NCI-H2227 treated with DMSO at 0.1 percent for 48 hours (cell line): Measurements from ENCODE around the gene ACTR5.

Experiments
- DNase-seq: peaks from one replicate; lab custom pipeline; 2025; lab: John Stamatoyannopoulos, UW

The ACTR5 gene

DNA sequence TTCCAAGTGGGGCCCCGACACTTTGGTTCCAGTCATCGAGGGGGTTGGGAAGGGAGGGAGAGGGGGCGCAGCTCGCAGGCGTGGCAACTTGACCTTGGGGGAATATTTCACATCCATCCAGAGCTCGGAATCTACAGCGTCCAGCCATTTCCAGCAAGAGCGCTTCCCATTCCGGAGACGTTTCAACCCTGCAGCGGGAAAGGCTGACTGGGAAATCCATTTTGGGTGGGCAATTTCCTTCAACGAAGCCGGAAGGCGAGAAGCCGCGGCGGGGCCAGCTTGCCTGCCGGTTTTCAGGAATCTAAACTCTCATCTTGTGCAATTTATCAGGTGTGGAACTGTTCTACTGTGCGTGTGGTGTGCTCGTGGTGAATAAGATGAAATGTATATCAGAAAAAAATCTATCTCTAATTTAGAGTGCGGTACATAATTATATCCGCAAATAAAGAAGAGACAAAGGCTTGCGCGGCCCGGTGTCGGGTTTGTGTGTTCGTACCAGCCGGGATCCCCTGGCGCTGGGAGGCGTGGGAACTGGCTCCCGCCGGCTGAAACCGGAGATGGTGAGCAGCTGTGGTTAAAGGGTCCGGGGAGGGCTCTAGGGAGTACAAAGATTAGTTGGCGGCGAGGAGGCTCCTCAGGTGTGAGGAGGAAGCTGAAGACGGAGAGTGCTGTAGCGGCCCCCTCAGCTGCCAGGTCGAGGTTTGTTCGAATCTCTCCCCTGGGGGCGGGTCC is 19.2 kb upstream of the ACTR5 start:
- DNase-seq: no peak

DNA sequence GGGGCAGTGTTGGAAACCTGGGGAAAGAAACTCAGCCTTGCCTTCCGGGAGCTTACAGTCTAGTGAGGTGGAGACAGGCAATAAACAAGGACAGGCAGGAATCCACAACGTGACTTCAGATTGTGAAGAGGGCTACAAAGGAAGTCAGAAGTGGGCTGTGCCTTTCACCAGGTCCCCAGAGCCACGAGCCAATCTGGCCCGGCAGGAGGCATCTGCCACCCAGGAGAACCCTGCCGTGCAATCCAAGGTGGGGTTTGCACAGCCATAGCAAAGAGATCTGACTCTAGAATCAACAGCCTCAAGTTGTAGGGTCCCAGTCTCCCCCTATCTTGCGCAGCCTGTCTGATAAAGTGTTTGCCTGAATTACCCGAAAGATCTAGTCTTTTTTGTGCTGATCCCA is 18.5 kb upstream of the ACTR5 start:
- DNase-seq: no peak

DNA sequence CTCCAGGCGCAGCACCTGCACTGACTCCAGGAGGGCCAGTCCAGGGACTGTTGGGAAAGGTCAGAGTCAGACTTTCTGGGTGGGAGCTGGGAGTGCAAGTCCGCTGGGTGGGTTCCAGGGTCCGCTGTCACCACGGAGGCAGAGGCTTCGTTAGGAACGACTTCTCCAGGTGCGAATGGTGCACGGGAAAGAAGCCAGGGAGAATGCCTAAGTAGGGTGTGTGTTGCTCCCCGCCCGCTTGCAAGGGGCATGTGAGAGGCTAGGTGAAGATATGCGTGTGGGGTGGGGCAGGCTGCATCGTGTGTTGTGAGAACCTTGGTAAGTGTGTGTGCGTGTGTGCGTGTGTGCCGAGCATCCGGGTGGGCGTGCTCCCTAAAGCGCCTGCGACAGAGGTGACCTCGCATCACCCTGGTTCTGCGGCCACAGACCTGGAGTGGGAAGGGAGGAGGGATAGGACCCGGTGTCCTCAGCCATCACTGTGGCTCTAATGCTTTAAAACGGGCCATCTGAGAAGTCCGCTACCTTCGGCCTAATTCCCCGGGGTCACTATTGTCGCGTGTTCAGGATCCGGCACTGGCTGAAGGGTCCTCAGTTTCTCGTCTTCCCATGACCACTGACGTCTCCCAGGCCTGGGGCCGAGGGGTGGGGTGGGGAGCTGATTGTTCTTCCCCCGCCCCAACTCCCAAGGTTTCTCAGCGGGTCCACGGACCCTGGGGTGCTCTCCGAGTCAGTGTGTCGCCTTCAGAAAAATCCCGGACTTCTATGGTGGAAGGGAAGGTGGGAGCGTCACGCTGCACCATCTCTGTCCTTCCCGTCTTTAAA is 17.9 kb upstream of the ACTR5 start:
- DNase-seq: no peak

DNA sequence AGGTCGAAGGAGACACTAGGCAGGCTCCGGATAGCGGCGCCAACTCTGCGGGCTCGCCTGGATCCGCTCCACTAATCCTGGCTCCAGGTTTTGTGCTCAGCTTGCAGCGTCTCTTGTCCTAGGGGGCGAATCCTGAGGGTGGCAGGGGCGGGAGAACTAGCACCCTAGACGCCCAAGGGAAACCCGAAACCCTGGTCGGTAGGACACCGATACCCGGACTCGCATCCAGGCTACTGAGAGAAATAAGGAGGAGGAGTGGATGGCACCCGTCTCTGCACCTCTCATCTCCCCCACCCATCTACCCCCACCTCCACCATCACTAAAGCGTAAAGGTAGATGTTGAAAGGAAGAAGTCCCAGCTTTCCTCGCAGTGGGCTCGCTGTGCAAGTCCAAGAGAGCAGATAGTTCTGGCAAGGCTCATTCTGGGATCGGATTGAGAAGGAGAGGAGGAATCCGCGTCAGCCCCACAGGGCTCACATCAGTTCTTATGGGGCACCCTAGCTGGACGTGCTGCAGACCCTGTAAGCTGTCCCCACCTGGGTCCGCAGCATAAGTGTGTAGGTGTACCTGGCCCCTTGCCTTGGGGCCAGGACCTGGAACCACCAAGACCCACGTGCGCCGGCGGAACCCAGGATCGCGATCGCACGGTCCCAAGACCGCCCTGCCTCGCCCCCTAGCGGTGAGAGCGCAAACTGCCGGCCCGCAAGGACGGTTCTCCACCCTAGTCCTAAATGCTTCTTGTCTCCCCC is 17.1 kb upstream of the ACTR5 start:
- peak; percentile 77 for DNase-seq

DNA sequence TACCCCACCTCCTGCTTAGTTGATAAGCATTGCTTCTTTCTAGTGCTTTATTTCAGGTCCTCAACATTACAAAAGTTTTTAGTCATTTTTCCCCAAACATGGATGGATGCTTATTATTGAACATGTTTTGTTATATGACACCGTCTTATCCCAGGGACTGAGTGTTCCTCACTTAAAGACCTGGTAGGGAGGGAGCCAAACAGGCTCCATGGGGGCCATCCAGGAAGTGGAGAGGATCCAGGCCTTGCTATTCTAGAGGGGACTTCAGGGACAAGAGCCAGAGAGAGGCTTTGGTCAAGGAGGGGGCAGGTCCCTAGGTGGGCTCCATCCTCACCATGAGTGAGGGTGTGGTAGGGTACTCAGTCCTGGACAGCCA is 16.5 kb upstream of the ACTR5 start:
- DNase-seq: no peak

DNA sequence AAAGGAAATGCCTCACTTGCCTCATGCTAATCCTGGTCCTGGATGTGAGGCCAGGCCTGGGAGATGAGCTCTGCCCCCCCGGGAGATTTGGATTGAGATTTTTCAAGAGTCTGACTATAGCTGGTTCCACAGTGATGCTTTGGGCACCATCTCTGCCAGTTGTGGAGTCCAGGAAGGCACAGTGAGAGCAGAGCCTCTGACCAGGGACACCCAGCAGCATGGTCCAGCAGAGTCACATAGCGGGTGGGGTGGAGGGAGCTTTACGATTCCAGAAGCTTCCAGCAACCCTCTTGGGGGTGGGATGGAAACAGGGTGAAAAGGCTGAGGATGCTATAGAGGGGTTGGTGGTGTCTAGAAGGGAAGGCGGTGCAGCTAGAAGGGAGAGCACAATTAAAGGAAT is 15.3 kb upstream of the ACTR5 start:
- no peak for DNase-seq

DNA sequence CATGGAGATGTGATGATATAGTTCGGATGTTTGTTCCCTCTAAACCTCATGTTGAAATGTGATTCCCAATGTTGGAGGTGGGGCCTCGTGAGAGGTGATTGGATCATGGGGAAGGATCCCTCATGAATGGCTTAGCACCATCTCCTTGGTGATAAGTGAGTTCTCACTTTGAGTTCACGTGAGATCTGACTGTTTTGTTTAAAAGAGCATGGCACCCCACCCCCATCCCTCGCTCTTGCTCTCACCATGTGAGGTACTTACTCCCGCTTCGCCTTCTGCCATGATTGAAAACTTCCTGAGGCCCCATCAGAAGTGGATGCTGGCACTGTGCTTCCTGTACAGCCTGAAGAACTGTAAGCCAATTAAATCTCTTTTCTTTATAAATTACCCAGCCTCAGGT is 13.1 kb upstream of the ACTR5 start:
- DNase-seq: no peak

DNA sequence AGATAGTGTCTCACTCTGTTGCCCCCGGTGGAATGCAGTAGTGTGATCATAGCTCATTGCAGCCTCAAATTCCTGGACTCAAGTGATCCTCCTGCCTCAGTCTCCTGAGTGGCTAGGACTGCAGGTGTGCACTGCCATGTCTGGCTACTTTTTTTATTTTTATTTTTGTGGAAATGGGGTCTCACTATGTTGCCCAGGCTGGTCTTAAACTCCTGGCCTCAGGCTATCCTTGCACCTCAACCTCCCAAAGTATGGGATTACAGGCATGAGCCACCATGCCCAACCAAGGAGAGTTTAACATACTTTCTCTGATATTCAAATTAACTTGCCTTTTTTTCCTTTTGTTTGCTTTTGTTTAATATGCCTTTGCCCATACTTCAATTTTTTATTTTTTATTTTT is 10.4 kb upstream of the ACTR5 start:
- DNase-seq: no peak

DNA sequence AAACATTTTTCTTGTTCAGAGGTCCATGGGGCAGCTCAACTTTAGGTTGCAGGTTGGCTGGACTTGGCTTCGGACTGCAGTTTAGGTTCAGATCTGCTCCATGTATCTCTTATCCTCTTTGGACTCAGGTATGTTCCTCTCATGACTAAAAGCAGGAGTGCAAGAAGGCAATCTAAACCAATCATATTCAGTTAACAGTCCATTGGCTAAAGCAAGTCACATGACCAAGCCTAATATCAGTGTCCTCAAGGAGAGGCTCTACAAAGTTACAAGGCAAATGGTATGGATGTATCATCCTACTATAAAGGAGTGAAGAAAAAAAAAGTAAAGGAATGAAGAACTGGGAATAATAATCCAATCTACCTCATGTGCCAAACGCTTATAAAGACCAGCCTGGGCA is 2.5 kb upstream of the ACTR5 start:
- DNase-seq: no peak

DNA sequence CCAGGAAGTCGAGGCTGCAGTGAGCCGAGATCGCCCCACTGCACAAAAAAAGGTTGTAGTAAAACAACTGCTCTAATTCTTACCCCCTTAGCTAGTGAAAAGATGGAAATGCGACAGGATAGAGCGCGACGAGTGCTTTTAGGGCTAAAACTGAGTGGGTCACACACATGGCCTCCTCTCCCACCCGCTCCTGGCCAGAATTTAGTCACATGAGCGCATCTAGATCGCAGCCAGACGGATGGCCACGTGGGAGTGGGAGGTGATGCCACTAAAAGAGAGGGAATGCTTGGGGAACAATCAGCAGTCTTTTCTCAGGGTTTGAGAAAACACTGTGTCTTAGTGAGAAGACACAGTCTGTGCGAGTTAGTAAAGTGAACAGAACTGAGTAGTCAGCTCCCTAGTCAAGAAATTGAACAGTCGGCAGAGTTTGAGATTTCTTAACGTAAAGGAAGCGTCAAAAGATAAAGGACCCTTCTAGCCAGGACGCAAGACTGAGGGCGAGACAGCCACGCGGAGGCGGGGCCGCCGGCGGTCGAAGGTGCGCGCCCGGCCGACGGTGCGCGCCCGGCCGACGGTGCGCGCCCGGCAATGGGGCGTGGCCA is 664 bp upstream of the ACTR5 start:
- no peak for DNase-seq

DNA sequence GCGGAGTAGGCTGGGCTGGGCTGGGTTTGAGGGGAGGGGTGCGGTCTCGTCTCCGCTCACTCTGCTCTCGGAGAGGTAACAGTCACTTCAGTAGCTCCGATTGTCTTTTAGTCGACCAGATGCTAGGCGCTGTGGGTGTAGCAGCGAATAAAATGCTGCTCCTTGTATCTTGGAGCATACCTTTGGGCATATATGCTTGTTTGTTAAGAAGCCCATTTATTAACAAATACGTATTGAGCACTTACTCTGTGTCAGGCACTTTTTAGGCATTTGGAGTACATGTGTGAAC is 545 bp downstream of the ACTR5 start:
- peak; percentile 27 for DNase-seq

DNA sequence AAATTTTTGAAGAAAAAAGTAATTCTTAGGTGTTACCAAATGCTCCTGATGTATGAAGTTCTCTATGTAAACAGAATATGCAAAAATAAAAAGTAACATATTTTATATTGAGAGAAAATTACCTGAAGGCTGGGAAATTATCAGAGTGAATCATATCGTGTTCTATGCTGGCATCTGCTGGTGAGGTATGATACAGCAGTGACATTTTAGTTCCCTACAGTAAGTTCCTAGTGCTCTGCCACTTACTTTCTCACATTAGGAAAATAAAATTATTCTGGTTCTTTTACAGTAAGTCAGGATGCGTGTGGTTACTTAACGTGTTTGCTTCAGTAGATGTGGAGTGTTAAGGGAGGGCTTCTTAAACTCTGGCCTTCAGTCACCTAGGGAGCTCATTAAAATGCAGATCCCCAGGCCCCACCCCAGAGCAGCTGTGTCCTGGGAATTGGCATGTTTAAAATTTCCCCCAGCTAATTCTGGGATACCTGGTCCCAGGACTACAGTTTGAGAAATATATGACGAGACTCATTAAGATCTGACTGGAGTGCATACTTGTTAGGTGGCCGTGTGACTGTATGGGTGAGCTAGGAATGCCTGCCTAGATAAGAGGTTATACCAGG is 3.2 kb downstream of the ACTR5 start:
- DNase-seq: peak; percentile 40

DNA sequence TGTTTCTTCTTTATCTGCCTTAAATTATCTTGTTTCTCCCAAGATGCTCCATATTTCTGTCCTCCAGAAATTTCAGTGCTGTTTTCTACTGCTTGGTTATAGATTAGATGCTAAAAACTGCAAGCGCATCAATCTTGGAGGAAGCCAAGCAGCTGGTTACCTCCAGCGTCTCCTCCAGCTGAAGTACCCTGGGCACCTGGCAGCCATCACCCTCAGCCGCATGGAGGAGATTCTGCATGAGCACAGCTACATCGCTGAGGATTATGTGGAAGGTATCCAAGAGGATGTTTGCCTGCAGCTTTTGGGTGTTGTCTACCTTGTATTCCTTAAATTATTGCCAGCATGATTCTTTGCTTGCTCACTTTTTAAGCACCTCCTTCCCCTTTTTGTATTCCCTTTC is 3.8 kb downstream of the ACTR5 start:
- no peak for DNase-seq

DNA sequence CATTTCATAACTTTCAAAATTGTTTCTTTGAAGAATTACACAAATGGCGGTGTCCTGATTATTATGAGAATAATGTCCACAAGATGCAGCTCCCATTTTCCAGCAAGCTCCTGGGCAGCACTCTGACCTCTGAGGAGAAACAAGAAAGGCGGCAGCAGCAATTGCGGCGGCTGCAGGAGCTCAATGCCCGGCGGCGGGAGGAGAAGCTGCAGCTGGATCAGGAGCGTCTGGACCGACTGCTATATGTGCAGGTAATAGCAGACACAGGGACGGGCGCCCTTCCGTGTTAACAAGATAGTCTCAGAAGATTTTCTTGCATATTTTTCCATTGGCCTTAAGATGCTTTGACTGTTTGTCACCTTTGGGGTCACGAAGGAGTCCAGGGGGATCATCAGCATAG is 6.7 kb downstream of the ACTR5 start:
- no peak for DNase-seq

DNA sequence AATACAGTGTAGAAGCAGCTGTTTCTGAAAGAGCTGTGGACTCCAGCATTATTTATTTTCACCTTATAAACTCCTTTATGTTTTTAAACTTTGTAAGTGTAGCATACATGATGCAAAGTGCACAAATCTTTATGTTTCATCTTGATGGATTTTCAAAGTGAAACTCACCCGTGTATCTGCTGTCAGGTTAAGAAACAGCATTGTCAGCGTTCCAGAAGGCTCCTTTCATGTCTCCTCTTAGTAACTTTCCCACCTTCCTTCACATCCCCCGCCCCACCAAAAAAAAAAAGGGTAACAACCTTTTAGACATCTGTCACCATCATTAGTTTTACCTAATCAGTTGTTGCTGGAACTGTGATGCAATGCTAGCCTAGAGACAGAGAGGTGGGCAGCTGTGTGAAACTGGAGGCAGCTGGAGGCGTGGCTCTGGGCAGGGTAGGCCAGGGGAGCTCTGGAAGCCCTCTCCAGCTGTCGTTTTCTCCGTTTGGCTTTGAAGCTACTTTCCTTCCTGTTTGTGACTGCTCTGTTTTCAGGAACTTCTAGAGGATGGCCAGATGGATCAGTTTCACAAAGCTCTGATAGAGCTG is 7.2 kb downstream of the ACTR5 start:
- DNase-seq: no peak

DNA sequence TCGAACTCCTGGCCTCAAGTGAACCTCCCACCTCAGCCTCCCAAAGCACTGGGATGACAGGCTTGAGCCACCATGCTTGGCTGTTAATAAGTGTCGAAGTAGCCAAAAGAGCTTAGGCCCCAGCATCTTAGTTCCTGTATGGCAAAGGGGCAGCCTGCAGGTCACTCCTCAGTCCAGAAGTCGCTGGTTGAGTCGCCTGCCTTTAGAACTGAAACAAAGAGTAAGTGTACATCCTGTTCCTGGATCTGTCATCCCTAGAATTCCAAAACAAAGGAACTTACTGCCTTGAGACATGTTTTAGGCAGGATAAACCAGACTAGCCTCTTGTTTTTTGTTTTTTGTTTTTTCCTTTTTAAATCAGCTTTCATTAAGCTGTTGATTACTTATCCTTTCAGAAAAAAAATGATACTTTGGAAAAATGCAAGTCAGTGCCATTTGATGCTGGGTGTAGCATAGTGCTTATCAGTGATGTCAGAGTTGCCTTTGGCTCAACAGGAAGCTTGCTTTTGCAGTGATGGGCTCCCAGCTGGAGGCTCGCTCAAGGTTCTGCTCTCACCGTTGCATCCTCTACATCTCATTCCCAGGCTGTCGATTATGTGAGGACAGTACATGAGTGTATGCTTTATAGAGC is 9.0 kb downstream of the ACTR5 start:
- DNase-seq: no peak

DNA sequence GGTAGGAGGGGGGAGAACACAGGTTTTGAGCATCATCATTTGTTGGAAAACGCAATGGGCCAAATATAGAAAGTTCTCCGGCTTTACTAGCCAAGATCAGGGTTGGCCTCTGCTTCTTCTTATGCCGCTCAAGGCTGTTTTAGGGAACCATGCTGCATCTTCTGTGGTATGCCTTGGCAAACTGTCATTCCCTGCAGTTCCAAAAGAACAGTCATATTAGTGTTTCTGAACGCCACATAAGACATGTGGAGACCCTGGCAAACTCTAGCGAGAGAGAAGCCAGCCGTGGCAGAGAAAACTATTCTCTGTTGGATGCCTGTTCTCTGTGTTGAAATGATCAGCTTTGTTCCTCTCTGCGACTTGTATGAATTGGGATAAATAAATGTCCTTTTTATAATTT is 10.8 kb downstream of the ACTR5 start:
- DNase-seq: no peak

DNA sequence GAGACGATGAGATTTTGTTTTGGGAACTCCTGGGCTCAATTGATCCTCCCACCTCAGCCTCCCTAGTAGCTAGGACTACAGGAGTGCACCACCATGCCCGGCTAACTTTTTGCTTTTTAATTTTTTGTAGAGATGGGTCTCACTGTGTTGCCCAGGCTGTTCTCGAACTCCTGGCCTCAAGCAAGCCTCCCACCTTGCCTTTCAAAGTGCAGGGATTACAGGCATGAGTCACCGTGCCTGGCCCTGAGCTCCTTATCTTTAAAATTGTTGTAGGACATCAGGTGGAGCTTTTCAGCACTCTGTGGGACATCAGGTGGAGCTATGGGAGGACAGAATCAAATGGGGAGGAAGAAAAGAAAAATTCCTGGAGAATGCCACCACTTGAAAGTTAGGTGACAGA is 12.7 kb downstream of the ACTR5 start:
- DNase-seq: no peak

DNA sequence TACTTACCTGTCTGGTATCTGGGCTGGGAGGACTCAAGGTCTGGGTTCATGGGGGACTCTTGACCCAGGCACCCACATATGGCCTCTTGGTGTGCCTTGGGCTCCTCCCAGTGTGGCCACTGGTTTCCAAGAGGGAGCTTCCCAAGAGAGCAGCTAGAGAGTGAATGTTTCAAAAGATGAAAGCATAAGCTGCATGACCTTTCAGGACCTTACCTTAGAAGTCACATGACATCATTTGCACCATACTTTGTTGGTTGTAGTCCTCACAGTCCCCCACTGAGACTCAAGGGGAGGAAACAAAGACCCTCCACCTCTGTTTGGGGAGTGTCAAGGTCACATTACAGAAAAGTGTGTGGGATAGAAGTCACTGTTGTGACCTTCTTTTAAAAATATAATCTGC is 13.9 kb downstream of the ACTR5 start:
- no peak for DNase-seq

DNA sequence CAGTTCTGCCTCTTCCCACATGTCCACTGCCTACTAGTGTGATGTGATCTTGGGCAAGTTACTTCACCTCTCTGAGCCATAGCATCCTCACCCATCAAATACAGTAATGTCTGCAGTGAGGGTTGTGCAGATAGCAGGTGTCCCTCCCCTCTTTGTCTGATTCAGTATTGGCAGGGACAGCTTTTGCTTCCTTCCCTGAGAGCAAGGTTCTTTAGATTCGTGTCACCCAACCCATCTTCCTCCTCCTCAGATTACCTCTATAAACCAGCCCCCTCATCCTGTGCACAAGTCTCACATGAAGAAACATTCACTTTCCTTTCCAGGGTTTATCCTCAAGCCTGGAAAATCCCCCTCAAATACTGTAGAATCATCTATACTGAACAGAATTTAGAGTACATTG is 15.4 kb downstream of the ACTR5 start:
- no peak for DNase-seq

DNA sequence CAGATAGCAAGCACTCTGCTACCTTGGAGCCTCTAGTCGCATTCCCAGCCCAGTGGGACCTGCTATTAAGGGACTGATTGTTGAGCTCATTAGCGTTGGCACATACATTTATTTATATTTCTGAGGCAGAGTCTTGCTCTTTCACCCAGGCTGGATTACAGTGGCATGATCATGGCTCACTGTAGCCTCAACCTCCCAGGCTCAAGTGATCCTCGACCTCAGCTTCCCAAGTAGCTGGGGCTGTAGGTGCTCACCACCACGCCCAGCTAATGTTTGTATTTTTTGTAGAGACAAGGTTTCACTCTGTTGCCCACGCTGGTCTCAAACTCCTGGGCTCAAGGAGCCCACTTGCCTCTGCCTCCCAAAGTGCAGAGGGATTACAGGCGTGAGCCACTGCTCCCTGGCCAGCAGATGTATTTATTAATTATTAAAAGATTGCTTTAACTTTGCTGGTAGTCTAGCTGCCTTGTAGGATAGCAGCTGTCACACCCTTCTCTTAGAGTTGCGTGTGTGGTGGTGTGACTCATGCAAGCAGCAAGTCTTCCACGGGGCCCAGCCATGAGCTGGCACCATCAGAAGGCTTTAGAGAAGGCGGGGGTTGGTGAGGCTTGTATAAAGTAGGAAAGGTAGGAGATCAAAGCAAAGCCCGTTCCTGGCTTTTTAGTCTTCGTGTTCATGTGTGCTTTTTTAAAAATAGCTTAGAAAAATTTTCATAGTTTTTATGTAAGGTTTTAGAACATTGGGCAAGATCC is 16.5 kb downstream of the ACTR5 start:
- no peak for DNase-seq
